ENCODE results near the gene ANKRD44.
"Not testable (repeated sequence)": the region's sequence is repeated elsewhere in the genome, so short reads cannot be mapped to it uniquely, and the experiment has no call there.

ANKRD44 gene

GRCh38 chr2:197037863-197038398 lies 272.6 kb downstream of the ANKRD44 start:
- no peak for DNase-seq (ENCODE audit: low read depth in 2 of 2, low spot score in 1 of 2)

DNA sequence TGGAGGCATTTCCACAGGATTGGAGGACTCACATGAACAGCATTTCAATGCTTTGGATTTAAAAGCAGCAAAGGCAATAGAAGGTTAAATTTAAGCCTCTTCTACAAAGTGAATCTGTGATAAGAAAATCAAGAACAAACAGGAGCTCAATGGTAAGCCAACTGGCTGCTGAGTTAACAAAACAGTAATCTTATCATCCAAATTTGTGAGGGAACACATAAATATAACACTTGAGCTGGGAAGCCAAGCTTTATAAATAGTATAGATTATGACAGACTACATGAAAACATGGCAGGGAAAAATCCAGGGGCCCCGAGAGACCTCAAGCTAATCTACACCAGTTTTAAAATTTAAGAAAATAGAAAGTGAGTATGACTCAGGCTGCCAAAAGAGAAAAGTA lies 275.6 kb downstream of the ANKRD44 start:
- DNase-seq (ENCODE audit: low read depth in 2 of 2, low spot score in 1 of 2) = no peak

- DNase-seq (ENCODE audit: low read depth in 2 of 2, low spot score in 1 of 2) = no peak
Observed at GRCh38 chr2:197034292-197034691, 276.3 kb downstream of the ANKRD44 start.

DNA sequence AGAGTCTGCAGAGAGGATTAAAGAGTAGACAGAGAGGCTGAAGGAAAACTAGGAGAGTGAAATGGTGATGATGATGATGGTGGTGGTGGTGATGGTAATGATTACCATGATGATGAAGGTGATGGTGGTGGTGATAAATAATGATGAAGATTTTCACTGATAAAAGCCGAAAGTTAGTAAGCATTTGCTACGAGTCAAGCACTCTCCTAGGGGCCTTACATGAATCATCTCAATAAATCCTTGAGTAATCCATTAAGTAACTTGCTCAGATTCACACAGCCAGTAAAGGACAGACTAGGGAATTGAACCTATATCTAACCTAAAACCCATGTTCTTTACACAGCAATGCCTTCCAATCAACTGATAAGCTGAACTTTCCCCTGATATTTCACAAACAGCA lies 277.4 kb downstream of the ANKRD44 start:
- DNase-seq (ENCODE audit: low read depth in 2 of 2, low spot score in 1 of 2) = no peak

GRCh38 chr2:197031803-197032202 lies 278.8 kb downstream of the ANKRD44 start:
- no peak for DNase-seq (ENCODE audit: low read depth in 2 of 2, low spot score in 1 of 2)

DNA sequence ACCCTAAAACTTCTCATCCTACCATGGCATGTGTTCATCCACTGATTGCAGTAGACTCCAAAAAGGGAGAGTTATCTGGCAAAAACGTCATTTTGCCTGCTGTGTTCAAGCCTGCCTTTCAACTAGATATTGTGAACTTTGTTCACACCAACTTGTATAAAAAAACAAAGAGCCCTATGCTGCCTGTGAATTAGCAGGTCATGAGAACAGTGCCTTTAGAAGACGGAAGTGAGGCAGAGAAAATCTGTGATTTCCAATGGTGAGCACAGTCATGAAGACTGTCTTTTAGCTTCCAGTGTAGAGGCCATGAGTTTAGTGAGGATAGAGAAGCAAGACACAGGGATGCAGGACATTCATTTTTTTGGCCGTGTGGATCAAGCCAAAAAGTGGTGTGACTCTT lies 280.5 kb downstream of the ANKRD44 start:
- no peak for DNase-seq (ENCODE audit: low read depth in 2 of 2, low spot score in 1 of 2)

- DNase-seq (ENCODE audit: low read depth in 2 of 2, low spot score in 1 of 2) = no peak
Observed at GRCh38 chr2:197028633-197029032, 281.9 kb downstream of the ANKRD44 start.

DNA sequence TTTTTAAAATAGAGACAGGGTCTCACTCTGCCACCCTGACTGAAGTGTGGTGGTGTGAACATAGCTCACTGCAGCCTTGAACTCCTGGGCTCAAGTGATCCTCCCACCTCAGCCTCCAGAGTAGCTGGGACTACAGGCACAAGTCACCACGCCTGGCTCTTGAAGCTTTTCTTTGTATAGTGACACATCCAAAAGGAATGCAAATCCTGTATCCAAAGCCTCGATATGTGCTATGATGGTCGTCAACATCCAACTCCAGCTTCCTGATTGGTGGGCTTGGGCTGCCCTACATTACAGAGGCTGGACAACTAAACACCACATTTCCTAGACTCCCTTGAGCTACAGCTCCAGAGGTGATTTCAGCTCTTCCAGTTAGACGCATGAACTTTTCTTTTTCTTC lies 282.4 kb downstream of the ANKRD44 start:
- DNase-seq (ENCODE audit: low read depth in 2 of 2, low spot score in 1 of 2) = no peak

GRCh38 chr2:197024206-197024605 lies 286.4 kb downstream of the ANKRD44 start:
- DNase-seq (ENCODE audit: low read depth in 2 of 2, low spot score in 1 of 2) = no peak

DNA sequence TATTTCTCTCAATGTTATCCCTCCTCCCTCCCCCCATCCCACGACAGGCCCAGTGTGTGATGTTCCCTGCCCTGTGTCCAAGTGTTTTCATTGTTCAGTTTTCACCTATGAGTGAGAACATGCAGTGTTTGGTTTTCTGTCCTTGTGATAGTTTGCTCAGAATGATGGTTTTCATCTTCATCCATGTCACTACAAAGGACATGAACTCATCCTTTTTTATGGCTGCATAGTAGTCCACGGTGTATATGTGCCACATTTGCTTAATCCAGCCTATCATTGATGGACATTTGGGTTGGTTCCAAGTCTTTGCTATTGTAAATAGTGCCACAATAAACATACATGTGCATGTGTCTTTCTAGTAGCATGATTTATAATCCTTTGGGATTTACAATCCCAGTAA lies 289.7 kb downstream of the ANKRD44 start:
- not testable (repeated sequence) for DNase-seq (ENCODE audit: low read depth in 2 of 2, low spot score in 1 of 2)

DNA sequence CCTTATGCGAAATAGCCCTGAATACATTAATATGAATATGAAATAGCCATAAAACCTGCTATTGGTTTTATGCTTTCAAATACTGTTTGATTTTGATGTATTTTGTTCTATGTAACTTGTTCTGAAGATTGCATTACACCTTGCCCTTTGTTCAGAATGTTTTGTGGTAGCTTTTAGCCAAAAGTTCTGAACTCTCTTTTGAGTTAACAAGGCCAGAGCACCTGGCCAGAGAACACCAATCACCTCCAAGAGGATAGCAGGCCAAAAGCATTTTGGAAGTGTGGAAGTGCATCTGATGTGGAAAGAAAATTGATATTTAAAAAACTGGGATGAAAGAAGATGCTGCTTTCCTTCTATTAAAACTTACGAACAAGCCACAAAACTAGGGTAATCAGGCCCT lies 297.5 kb downstream of the ANKRD44 start:
- DNase-seq (ENCODE audit: low read depth in 2 of 2, low spot score in 1 of 2) = no peak

DNA sequence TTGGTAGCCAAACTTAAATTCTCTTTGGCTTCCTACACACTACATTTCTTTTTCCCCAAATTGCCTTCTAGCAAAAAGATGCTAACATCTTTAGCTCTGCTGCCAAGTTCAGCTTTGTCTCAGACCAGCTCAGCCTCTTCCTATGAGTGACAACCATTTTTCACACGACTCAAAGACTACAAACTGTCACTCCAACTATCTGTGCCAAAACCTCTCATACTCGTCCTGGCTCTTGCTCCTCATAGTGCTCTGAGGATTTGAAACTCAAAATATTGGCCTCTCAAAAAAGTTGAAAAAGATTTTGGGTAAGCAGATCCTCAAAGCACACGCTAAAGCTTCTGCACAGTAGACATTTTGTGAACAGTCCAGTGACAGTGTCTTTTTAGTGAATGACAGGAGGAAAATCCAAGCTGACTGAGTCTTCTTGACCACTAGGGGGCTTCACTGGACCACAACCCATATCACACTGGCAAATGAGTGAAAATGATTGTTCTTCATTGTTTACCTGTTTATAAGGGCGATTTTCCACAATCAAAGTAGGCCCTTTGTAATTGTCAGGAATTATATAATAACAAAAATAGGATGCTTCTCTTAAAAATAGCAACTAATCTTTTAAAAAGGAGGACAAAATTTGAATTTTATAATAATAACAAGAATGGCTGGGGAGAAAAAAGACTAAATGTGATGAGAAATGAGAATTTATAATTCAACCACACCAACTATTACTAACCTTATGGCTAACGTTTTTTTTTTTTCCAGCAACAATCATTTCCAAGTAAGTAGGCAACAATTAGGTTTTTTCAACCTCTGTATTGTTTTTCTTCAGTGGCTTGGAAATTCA lies 298.6 kb downstream of the ANKRD44 start:
- no peak for DNase-seq (ENCODE audit: low read depth in 2 of 2, low spot score in 1 of 2)

GRCh38 chr2:197011021-197011417 lies 299.6 kb downstream of the ANKRD44 start:
- DNase-seq (ENCODE audit: low read depth in 2 of 2, low spot score in 1 of 2) = no peak

- no peak for DNase-seq (ENCODE audit: low read depth in 2 of 2, low spot score in 1 of 2)
Observed at GRCh38 chr2:197010200-197011020, 300.2 kb downstream of the ANKRD44 start.

- DNase-seq (ENCODE audit: low read depth in 2 of 2, low spot score in 1 of 2) = not testable (repeated sequence)
Observed at GRCh38 chr2:197008741-197009341, 301.7 kb downstream of the ANKRD44 start.

DNA sequence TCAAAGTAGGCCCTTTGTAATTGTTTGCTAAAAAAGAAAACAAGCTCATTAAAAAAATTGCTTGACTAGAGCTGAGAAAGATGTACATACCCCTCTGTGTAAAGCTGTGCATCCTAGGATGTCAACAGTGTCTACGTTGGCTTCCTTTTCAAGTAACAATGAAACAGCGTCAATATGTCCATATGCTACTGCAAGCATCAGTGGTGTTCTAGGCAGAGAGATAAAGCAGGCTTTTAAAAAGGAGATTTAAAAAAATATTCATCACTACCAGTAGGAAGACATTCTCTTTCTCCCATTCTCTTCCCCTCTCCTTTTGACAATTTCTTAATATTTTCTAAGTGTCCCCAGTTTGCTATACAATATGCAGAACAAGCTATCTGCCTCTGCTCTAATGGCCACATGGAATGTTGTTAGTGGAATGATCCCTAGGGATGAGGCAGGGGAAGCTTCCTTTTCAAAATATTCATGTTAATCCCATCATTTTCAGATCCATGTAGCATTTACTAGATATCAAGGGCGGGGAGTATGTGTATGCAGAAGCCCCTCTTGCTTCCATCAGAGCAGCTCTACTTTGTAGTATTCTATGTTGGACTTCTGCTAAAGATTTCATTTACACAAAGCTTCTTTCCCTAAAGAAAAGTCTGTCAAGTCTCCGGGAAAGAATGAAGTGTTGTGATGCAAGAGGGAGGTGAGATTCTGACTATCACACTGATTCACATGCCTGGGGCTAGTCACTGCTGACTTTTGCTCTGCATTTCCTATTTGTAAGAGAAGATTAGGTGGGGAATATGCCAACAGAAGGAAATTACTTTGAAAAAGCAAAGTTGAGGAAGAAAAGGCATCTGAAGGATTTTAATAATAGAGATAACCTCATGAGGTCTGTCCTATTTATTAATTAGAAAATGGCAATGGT lies 302.6 kb downstream of the ANKRD44 start:
- DNase-seq (ENCODE audit: low read depth in 2 of 2, low spot score in 1 of 2) = no peak

DNA sequence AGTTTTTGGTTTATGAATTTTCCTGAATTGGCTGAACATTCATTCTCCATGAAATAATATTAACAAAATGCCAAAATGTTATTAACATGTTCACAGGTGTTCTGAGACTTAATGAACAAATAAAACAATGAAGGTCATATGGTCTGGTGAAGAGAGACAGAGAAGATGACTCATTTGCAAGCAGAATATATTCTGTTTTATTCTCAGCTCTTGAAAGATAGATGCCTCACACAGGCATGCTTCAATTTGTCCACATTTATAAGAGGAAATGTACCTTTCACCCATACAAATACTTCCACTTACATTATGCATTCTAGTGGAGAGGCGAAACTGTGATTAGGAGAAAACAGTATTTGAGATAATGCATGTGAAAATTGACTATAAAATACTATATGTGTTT lies 308.7 kb downstream of the ANKRD44 start:
- DNase-seq (ENCODE audit: low read depth in 2 of 2, low spot score in 1 of 2) = no peak

DNA sequence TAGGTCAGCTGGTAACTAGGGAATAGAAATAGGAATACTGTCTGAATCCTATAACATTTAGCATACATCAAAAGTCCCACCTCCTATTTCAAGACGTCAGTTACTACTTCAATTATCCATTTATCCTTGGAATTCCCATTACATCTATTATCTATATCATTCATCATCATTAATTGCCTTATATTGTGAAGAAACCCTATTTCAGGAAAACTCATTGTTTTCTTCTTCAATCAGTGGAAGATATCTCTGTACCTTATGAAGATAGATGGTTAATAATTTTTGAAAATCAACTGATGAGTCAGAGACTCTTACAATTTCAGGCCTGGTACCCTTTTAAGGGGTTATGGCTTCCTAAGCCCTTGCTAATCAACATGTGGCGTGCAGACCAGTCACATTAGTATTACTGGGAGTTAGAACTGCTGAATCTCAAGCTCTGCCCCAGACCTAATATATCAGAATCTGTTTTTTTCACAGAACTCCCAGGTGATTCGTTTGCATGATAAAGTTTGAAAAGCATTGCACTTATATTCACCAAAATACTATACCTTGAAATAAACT lies 314.7 kb downstream of the ANKRD44 start:
- DNase-seq (ENCODE audit: low read depth in 2 of 2, low spot score in 1 of 2) = no peak

DNA sequence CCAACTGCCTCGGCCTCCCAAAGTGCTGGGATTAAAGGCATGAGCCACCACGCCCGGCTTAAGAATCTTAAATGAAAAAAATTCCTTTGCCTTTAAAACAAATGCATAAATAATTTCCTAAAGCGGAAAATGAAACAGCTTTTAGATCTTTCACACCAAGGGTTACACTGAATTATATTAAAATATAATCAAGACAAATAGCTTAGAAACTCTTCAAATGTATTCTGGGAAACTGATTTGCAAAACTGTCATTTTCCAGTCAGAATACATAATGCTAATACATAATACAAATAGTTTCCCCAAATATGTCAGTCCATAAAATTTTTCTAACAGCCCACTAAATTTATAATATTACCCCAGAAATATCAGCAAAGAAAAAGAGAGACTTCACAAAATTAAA lies 315.8 kb downstream of the ANKRD44 start:
- no peak for DNase-seq (ENCODE audit: low read depth in 2 of 2, low spot score in 1 of 2)

GRCh38 chr2:196993617-196994016 lies 317.0 kb downstream of the ANKRD44 start:
- DNase-seq (ENCODE audit: low read depth in 2 of 2, low spot score in 1 of 2) = no peak

Measured in stimulated activated CD8-positive, alpha-beta memory T cell treated with anti-CD3 and anti-CD28 coated beads, Interleukin-4, amount 100 ng/mL, for 1 hour (primary cell).